ENCODE results near the gene RCAN3. TPM values are rescaled to one million over a fixed set of nuclear protein-coding genes. Genes with fewer than 3 reads are reported as not detected.
"Not testable (repeated sequence)": the region's sequence is repeated elsewhere in the genome, so short reads cannot be mapped to it uniquely, and the experiment has no call there.

RCAN3 gene
- total and polyA plus RNA-seq, 4 experiments from 2014 or later: 112 to 178 (median 147) TPM

GRCh38 chr1:24547195-24547594 is 44.6 kb downstream of the RCAN3 start:
- no peaks in the 10 kb centered on the region for H3K36me3 Mint-ChIP-seq
- Histone ChIP-seq H3K27me3 (ENCODE audit: insufficient read depth, low read length) (no peaks in the 10 kb centered on the region), H3K4me1 (ENCODE audit: insufficient read depth, low read length) (peaks cover 17% of the 10 kb centered on the region), H3K4me3 (ENCODE audit: low read length in 2 of 2) (no peak overlapping the region), H3K36me3 (ENCODE audit: insufficient read depth, low read length) (no peaks in the 10 kb centered on the region), H3K27ac (ENCODE audit: low read depth, low read length) (no peak overlapping the region), H3K9me3 (ENCODE audit: control insufficient read depth in 1 of 2, low read length in 2 of 2) (no peaks in the 10 kb centered on the region)
- H3K4me3 Mint-ChIP-seq: no peak overlapping the region
- DNase-seq: no peak
- no peaks in the 10 kb centered on the region for H3K27me3 Mint-ChIP-seq
- ChIA-PET POLR2A (ENCODE audit: partially characterized antibody) (interaction anchor here (1.1 to 2.1 kb wide), 2 partner anchors 11 to 45 kb away, joined by 3 to 9 read pairs; partner anchors contain the start of gene RCAN3), CTCF (ENCODE audit: partially characterized antibody) (interaction anchor here (1.0 to 2.5 kb wide), 7 partner anchors 19 to 345 kb away, joined by 3 to 12 read pairs (median 4); no protein-coding TSS in a partner anchor)
- H3K9me3 Mint-ChIP-seq: no peaks in the 10 kb centered on the region
- intact Hi-C loops (cut with micrococcal nuclease): no loop called here
- no peak overlapping the region for H3K27ac Mint-ChIP-seq
- peaks cover 19 to 22% (median 21%) of the 10 kb centered on the region in 4 donors for H3K4me1 Mint-ChIP-seq

GRCh38 chr1:24548070-24548469 is 45.4 kb downstream of the RCAN3 start:
- ChIA-PET CTCF (ENCODE audit: partially characterized antibody) (interaction anchor here (1.1 to 2.5 kb wide), 6 partner anchors 22 to 346 kb away, joined by 3 to 12 read pairs (median 4); no protein-coding TSS in a partner anchor), POLR2A (ENCODE audit: partially characterized antibody) (interaction anchor here (1.1 kb wide), 1 partner anchor 46 kb away, joined by 3 read pairs; the partner anchor contains the start of gene RCAN3)
- H3K4me3 Mint-ChIP-seq: no peak overlapping the region
- no peak for DNase-seq
- no peaks in the 10 kb centered on the region for H3K9me3 Mint-ChIP-seq
- H3K36me3 ChIP-seq (ENCODE audit: insufficient read depth, low read length): no peaks in the 10 kb centered on the region
- intact Hi-C loops (cut with micrococcal nuclease): no loop called here
- H3K27me3 ChIP-seq (ENCODE audit: insufficient read depth, low read length): no peaks in the 10 kb centered on the region
- H3K27ac ChIP-seq (ENCODE audit: low read depth, low read length): no peak overlapping the region
- H3K4me3 ChIP-seq (ENCODE audit: low read length in 2 of 2): no peak overlapping the region
- H3K36me3 Mint-ChIP-seq: no peaks in the 10 kb centered on the region
- no peaks in the 10 kb centered on the region for H3K27me3 Mint-ChIP-seq
- H3K27ac Mint-ChIP-seq: peak overlapping the region in 1 of 7 donors; percentile 20
- H3K9me3 ChIP-seq (ENCODE audit: control insufficient read depth in 1 of 2, low read length in 2 of 2): no peaks in the 10 kb centered on the region
- H3K4me1 Mint-ChIP-seq: peaks cover 18 to 21% (median 19%) of the 10 kb centered on the region in 4 donors
- peaks cover 17% of the 10 kb centered on the region for H3K4me1 ChIP-seq (ENCODE audit: insufficient read depth, low read length)

GRCh38 chr1:24549210-24549609 is 46.6 kb downstream of the RCAN3 start:
- H3K27ac ChIP-seq (ENCODE audit: low read depth, low read length); H3K9me3 ChIP-seq (ENCODE audit: control insufficient read depth in 1 of 2, low read length in 2 of 2); H3K27me3 ChIP-seq (ENCODE audit: insufficient read depth, low read length); H3K27ac Mint-ChIP-seq; intact Hi-C loops (cut with micrococcal nuclease); CTCF ChIA-PET (ENCODE audit: partially characterized antibody); H3K36me3 Mint-ChIP-seq; H3K4me3 ChIP-seq (ENCODE audit: low read length in 2 of 2); H3K27me3 Mint-ChIP-seq; H3K9me3 Mint-ChIP-seq; H3K4me3 Mint-ChIP-seq; DNase-seq; H3K36me3 ChIP-seq (ENCODE audit: insufficient read depth, low read length): not testable (repeated sequence)
- H3K4me1 ChIP-seq (ENCODE audit: insufficient read depth, low read length): peaks cover 17% of the 10 kb centered on the region
- POLR2A ChIA-PET (ENCODE audit: partially characterized antibody): interaction anchor here (1.0 kb wide), 1 partner anchor 13 kb away, joined by 3 read pairs; no protein-coding TSS in a partner anchor
- H3K4me1 Mint-ChIP-seq: peaks cover 17 to 21% (median 18%) of the 10 kb centered on the region in 4 donors

GRCh38 chr1:24551290-24551959 is 48.8 kb downstream of the RCAN3 start:
- H3K27ac ChIP-seq (ENCODE audit: low read depth, low read length): no peak overlapping the region
- H3K4me1 Mint-ChIP-seq: peaks cover 4 to 9% (median 6%) of the 10 kb centered on the region in 4 donors
- no peaks in the 10 kb centered on the region for H3K36me3 ChIP-seq (ENCODE audit: insufficient read depth, low read length)
- H3K36me3 Mint-ChIP-seq: no peaks in the 10 kb centered on the region
- no peaks in the 10 kb centered on the region for H3K27me3 Mint-ChIP-seq
- H3K9me3 ChIP-seq (ENCODE audit: control insufficient read depth in 1 of 2, low read length in 2 of 2): no peaks in the 10 kb centered on the region
- no peaks in the 10 kb centered on the region for H3K27me3 ChIP-seq (ENCODE audit: insufficient read depth, low read length)
- H3K4me3 Mint-ChIP-seq: no peak overlapping the region
- no peaks in the 10 kb centered on the region for H3K9me3 Mint-ChIP-seq
- DNase-seq: no peak
- ChIA-PET POLR2A (ENCODE audit: partially characterized antibody) (no interaction called here), CTCF (ENCODE audit: partially characterized antibody) (no interaction called here)
- intact Hi-C loops (cut with micrococcal nuclease): no loop called here
- H3K27ac Mint-ChIP-seq: no peak overlapping the region
- no peak overlapping the region for H3K4me3 ChIP-seq (ENCODE audit: low read length in 2 of 2)
- H3K4me1 ChIP-seq (ENCODE audit: insufficient read depth, low read length): peaks cover 10% of the 10 kb centered on the region

GRCh38 chr1:24551960-24552571 is 49.4 kb downstream of the RCAN3 start:
- ChIA-PET POLR2A (ENCODE audit: partially characterized antibody) (no interaction called here), CTCF (ENCODE audit: partially characterized antibody) (no interaction called here)
- intact Hi-C loops (cut with micrococcal nuclease): no loop called here
- Histone ChIP-seq H3K27ac (ENCODE audit: low read depth, low read length) (no peak overlapping the region), H3K4me3 (ENCODE audit: low read length in 2 of 2) (no peak overlapping the region), H3K9me3 (ENCODE audit: control insufficient read depth in 1 of 2, low read length in 2 of 2) (no peaks in the 10 kb centered on the region), H3K36me3 (ENCODE audit: insufficient read depth, low read length) (no peaks in the 10 kb centered on the region), H3K4me1 (ENCODE audit: insufficient read depth, low read length) (peaks cover 13% of the 10 kb centered on the region), H3K27me3 (ENCODE audit: insufficient read depth, low read length) (no peaks in the 10 kb centered on the region)
- no peaks in the 10 kb centered on the region for H3K36me3 Mint-ChIP-seq
- no peak overlapping the region for H3K4me3 Mint-ChIP-seq
- no peak overlapping the region for H3K27ac Mint-ChIP-seq
- peaks cover 2% of the 10 kb centered on the region in 2 donors for H3K27me3 Mint-ChIP-seq
- H3K4me1 Mint-ChIP-seq: peaks cover 5 to 13% (median 8%) of the 10 kb centered on the region in 4 donors
- no peak for DNase-seq
- no peaks in the 10 kb centered on the region for H3K9me3 Mint-ChIP-seq

GRCh38 chr1:24553931-24554330 is 51.3 kb downstream of the RCAN3 start:
- Mint-ChIP-seq H3K4me3 (peak overlapping the region in 1 of 8 donors; percentile 43), H3K9me3 (no peaks in the 10 kb centered on the region), H3K27ac (peak overlapping the region in 2 of 7 donors; percentile 63 to 65), H3K27me3 (peaks cover 4 to 10% of the 10 kb centered on the region in 2 donors), H3K4me1 (peaks cover 4 to 16% (median 10%) of the 10 kb centered on the region in 4 donors), H3K36me3 (no peaks in the 10 kb centered on the region)
- ChIA-PET CTCF (ENCODE audit: partially characterized antibody) (no interaction called here), POLR2A (ENCODE audit: partially characterized antibody) (no interaction called here)
- no peak for DNase-seq
- H3K27me3 ChIP-seq (ENCODE audit: insufficient read depth, low read length): no peaks in the 10 kb centered on the region
- intact Hi-C loops (cut with micrococcal nuclease): no loop called here
- H3K36me3 ChIP-seq (ENCODE audit: insufficient read depth, low read length): no peaks in the 10 kb centered on the region
- H3K4me1 ChIP-seq (ENCODE audit: insufficient read depth, low read length): peaks cover 13% of the 10 kb centered on the region
- no peak overlapping the region for H3K4me3 ChIP-seq (ENCODE audit: low read length in 2 of 2)
- no peaks in the 10 kb centered on the region for H3K9me3 ChIP-seq (ENCODE audit: control insufficient read depth in 1 of 2, low read length in 2 of 2)
- H3K27ac ChIP-seq (ENCODE audit: low read depth, low read length): no peak overlapping the region

GRCh38 chr1:24554714-24555113 is 52.1 kb downstream of the RCAN3 start:
- Histone ChIP-seq H3K9me3 (ENCODE audit: control insufficient read depth in 1 of 2, low read length in 2 of 2) (no peaks in the 10 kb centered on the region), H3K27me3 (ENCODE audit: insufficient read depth, low read length) (no peaks in the 10 kb centered on the region), H3K27ac (ENCODE audit: low read depth, low read length) (no peak overlapping the region), H3K4me3 (ENCODE audit: low read length in 2 of 2) (no peak overlapping the region), H3K4me1 (ENCODE audit: insufficient read depth, low read length) (peaks cover 13% of the 10 kb centered on the region), H3K36me3 (ENCODE audit: insufficient read depth, low read length) (no peaks in the 10 kb centered on the region)
- ChIA-PET CTCF (ENCODE audit: partially characterized antibody) (interaction anchor here (1.7 kb wide), 1 partner anchor 9 kb away, joined by 7 read pairs; no protein-coding TSS in a partner anchor), POLR2A (ENCODE audit: partially characterized antibody) (no interaction called here)
- Mint-ChIP-seq H3K9me3 (no peaks in the 10 kb centered on the region), H3K4me3 (peak overlapping the region in 5 of 8 donors; percentile 47 to 84 (median 76)), H3K27ac (no peak overlapping the region), H3K36me3 (no peaks in the 10 kb centered on the region), H3K27me3 (peaks cover 4 to 10% of the 10 kb centered on the region in 2 donors), H3K4me1 (peaks cover 4 to 16% (median 10%) of the 10 kb centered on the region in 4 donors)
- no peak for DNase-seq
- intact Hi-C loops (cut with micrococcal nuclease): no loop called here
